Activated CD4-positive, alpha-beta T cell treated with anti-CD3 and anti-CD28 coated beads for 4 hours (primary cell): ENCODE results near the gene SRSF12.
"Not testable (repeated sequence)": the region's sequence is repeated elsewhere in the genome, so short reads cannot be mapped to it uniquely, and the experiment has no call there.

Experiments used
- DNase-seq, 2 donors: peaks; one replicate each; pipeline ENCODE4 v3.0.0-alpha.2; 2020

SRSF12 gene

GRCh38 chr6:89069536-89070163 lies 48.2 kb downstream of the SRSF12 start:
- no peak for DNase-seq

- no peak for DNase-seq
These were observed 49.2 kb downstream of the SRSF12 start for GRCh38 chr6:89068695-89069094.

GRCh38 chr6:89067796-89068195 lies 50.1 kb downstream of the SRSF12 start:
- no peak for DNase-seq

- DNase-seq = no peak
These were observed 50.8 kb downstream of the SRSF12 start for GRCh38 chr6:89066940-89067646.

DNA sequence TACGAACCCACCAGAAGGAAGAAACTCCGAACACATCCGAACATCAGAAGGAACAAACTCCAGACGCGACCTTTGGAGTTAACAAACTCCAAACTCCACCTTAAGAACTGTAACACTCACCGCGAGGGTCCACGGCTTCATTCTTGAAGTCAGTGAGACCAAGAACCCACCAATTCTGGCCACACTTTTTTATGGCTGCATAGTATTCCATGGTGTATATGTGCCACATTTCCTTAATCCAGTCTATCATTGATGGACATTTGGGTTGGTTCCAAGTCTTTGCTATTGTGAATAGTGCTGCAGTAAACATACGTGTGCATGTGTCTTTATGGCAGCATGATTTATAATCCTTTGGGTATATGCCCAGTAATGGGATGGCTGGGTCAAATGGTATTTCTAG lies 51.8 kb downstream of the SRSF12 start:
- DNase-seq = not testable (repeated sequence)

DNA sequence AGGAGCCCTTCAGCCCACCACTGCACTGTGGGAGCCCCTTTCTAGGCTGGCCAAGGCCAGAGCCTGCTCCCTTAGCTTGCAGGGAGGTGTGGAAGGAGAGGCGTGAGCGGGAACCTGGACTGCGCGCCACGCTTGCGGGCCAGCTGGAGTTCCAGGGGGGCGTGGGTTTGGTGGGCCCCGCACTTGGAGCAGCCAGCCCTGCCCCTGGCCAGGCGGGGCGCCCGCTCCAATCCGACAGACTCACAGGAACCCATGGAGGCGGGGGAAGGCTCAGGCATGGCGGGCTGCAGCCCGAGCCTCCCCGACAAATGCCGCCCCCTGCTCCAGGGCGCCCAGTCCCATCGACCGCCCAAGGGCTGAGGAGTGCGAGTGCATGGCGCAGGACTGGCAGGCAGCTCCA lies 52.9 kb downstream of the SRSF12 start:
- not testable (repeated sequence) for DNase-seq

DNA sequence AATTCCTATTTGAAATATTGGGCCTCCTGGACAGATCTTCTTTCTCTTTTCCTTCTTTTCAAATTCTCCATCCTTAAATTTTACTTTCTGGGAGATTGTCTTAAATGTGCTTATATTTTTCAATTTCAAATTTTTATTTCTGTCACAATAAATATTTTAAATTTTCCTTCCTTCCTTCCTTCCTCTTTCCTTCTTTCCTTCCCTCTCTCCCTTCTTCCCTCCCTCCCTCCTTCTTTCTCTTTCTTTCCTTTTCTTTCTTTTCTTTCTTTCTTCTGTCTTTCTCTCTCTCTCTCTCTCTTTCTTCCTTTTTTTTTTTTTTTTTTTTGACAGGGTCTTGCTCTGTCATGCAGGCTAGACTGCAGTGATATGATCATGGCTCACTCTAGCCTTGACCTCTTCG lies 54.0 kb downstream of the SRSF12 start:
- DNase-seq = no peak

DNA sequence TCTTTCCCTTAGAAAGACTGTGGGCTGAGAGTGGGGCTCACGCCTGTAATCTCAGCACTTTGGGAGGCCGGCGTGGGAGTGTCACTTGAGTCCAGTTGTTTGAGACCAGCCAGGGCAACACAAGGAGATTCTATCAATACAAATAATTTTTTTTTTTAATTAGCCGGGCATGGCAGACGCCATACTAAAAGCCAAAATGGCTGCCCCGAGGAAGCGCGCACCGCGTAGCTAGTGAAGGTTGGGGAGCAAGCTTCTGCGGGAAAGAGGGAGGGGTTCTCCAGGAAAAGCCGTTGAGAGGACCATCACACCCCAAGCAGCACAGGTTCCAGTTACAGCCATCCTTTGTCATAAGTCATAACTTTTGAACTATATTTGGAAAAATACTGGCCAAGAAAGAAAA lies 58.6 kb downstream of the SRSF12 start:
- no peak for DNase-seq

DNA sequence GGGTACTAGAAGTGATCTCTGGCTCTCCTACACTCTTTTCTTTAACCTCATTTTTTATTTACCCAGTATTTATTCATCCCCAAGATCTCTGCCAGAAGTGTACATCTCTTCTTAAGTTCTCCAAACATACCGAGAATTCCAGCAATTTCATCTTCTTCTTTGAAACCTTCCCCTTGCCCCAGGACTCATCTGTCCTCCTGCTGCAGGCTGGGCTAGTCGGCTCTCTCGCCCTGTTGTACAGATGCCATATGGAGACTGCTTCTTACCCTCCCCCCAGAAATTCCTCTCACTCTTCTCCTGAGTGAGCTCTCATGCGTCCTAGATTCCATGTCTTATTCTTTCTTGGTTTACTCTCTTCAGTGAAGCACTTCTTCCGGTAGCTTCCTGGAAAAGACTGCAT lies 59.2 kb downstream of the SRSF12 start:
- DNase-seq = no peak

DNA sequence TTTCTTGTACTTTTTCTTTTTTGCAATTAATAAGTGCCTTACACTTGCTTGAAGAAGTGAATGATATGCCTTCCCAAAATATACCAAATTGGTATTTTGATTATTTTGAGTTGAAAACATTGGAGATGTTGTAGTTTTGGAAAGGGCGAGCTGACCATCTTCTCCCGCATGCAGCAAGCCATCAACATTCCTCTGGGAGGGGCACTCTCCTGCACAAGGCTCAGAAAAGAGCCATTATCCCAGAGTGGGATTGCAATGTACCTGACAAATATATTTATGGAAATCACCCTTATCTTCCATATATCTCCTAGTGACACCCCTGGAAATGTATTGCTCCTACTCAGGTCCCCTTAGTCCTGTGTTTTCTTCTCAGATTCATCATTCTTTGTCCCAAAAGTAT lies 60.1 kb downstream of the SRSF12 start:
- DNase-seq = no peak

DNA sequence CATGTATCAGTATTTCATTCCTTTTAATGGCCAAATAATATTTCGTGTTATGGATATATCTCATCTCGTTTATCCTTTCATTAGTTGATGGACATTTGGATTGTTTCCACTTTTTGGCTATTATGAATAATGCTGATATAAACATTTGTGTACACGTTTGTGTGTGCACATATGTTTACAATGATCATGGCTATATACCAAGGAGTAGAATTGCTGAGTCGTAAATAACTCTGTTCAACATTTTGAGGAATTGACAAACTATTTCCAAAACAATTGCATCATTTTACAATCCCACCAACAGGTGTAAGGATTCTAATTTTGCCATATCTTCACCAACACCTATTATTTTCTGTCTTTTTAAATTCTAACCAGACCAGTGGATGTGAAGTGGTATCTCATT lies 63.7 kb downstream of the SRSF12 start:
- DNase-seq = no peak

DNA sequence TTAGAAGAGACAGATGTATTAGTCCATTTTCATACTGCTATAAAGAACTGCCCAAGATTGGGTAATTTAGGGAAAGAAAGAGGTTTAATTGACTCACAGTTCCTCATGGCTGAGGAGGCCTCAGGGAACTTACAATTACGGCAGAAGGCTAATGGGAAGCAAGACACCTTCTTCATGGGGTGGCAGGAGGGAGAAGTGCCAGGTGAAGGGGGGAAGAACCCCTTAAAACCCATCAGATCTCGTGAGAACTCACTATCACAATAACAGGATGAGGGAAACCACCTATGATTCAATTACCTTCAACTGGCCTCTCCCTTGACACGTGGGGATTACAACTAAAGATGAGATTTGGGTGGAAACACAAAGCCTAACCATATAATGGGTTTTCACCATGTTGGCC lies 66.2 kb downstream of the SRSF12 start:
- no peak for DNase-seq

GRCh38 chr6:89050697-89051096 lies 67.2 kb downstream of the SRSF12 start:
- no peak for DNase-seq

DNA sequence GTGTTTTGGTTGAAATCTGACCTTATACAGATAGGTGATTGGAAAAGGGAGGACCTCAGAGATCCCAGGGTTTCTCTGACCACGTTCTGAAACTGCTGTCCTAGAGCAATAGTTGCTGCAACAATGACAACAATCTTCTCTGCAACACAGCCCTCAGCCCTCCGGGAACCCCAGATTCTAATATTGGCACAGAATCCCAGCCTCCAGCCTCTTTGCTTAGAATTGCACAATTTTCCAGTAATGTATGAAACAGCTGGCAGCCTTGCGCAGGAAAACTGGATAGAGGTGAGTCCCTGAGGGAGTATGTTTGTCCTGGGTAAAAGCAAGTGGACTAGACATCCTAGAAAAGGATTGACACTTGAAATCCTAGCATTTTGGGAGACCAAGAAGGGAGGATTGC lies 67.7 kb downstream of the SRSF12 start:
- DNase-seq = no peak

DNA sequence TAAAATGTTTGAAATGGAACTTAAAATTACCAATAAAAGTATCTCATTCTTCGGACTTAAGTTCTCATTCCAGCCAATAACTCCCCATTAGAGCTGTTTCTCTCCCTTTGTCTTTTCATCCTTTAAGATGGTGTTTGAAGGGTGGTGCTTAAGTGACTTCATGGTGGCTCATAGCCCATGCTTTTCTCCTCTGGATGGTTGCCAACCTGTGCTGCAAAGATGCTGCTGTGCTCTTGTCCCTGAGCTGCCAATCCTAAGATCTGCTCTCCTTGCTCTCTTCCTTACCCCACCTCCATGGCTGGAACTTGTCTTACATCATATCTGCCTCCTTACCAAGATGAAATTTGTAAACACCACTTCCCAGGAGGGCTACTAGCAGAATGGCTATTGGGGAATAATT lies 68.9 kb downstream of the SRSF12 start:
- DNase-seq = no peak

GRCh38 chr6:89048288-89048923 lies 69.5 kb downstream of the SRSF12 start:
- DNase-seq = no peak

DNA sequence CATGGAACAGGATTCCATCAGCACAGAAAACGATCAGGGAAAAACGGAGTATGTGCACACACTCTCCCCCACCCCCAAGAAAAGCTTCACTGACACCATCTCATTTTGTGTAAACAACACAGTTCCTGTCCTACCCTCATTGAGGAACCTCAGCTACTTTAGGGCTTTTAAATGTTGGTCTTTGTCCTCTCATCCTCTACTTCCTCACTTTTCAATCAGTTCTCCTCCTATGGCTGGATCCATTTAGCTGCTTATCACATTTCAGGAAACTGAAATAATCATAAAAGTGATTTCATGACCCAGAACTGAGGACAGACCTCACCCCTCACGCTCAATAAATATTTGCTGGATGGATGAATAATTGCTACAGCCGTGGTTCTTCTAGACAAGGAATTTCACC lies 70.4 kb downstream of the SRSF12 start:
- DNase-seq = no peak
